K562 (cell line): ENCODE data around the gene DENND2A.

Source experiments
- BHLHE40 ChIP-seq: IDR thresholded peaks from 2 replicates; pipeline ENCODE4 v1.6.1; 2011; ENCODE audit warnings: low read length, improper control_type of control experiment
- ZNF184 ChIP-seq: sonication (generic); formaldehyde crosslinking; IDR thresholded peaks from 2 replicates; pipeline ENCODE4 v1.5.0; 2020; ENCODE audit warnings: missing genetic modification reagents

DNA sequence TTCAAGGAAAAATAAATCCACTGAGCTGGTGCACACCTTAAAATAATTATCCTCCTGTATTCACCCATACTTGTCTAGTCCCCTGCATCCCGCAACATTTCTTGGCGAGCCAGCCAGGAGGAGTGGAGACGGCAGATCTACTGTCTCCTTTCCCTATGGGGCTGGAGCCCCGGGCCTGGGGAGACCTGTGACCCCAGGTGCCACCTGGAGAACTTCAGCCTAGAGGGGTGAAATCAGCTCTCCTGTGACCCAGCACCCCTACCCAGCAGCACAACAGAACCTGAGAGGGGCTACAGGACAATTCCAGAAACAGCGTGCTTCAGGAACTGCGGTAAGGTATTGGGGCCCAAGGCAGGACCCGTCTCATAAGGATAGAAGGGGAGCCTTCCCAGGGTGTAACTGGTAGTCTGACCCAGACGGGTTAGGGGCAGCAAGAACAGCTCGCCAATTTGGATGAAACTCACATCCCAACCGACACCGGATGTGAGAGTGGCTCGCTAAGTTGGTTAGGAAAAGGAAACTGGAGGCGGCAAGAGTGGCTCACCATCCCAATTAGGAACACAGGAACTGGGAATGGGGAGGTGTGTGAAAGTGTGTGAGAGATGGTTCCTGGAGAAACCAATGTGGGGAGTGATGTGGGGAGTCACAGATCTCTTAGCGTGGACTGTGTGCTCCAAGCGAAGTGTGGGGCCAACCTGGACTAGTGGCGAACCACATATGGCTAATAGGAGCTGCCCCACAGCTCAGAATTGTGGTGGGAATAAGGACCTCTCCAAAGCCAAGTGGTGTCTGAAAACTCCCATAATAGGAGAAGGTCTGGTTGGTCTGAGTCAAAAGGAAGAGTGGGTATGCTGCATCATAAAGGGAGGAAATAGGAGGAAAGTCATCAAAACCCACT is 15.1 kb upstream of the DENND2A start:
- TF ChIP-seq BHLHE40 (no peak), ZNF184 (CRISPR knock-in tag) (no peak)
